IPS-11a (cell line): ENCODE measurements around the gene FBXO17.
"Not testable (repeated sequence)": the region's sequence is repeated elsewhere in the genome, so short reads cannot be mapped to it uniquely, and the experiment has no call there.

ENCODE experiments used
- H3K4me3 ChIP-seq: one replicate; pipeline ENCODE4 v1.5.1; 2013; ENCODE audit warnings: low read depth, low read length, control low read depth

The FBXO17 gene, protein sequence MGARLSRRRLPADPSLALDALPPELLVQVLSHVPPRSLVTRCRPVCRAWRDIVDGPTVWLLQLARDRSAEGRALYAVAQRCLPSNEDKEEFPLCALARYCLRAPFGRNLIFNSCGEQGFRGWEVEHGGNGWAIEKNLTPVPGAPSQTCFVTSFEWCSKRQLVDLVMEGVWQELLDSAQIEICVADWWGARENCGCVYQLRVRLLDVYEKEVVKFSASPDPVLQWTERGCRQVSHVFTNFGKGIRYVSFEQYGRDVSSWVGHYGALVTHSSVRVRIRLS

DNA sequence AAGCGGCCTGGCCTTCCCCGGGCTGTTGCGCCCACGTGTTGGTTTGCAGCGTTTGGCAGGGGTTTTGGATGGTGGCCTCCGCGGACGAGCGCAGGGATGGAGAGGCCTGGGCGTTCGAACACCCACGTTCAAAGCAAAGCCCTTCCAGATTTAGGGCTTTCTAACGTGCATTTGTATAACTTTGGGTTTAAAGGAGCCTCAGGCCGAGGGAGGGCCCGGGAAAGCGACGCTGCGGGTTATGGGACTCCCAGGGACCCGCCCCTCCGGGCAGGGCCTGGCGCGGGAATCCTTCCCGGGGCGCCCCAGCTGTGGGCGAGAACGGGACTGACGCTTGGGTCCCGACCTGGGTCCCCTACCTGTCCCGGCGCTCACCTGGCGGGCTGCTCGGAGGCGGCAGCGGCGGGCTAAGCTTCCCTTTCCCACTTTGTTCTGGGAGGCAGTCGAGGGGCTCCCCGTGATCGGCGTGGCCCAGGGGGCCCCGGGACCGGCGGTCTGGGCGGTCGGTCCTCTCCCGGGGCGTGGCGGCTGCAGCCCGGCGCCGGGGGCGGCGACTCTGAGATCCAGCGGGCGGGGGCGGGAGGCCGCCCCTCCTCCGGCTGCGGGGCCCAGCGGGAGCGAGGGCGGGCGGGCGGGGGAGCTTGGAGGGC is at the start of gene FBXO17:
Gene FBXO17 (minus strand): TSS at position 529 of the 647 bp plus-strand sequence. CDS start 25,423 bp downstream, outside the sequence.
- H3K4me3 ChIP-seq, result peak within 1 kb of the TSS; percentile 78

DNA sequence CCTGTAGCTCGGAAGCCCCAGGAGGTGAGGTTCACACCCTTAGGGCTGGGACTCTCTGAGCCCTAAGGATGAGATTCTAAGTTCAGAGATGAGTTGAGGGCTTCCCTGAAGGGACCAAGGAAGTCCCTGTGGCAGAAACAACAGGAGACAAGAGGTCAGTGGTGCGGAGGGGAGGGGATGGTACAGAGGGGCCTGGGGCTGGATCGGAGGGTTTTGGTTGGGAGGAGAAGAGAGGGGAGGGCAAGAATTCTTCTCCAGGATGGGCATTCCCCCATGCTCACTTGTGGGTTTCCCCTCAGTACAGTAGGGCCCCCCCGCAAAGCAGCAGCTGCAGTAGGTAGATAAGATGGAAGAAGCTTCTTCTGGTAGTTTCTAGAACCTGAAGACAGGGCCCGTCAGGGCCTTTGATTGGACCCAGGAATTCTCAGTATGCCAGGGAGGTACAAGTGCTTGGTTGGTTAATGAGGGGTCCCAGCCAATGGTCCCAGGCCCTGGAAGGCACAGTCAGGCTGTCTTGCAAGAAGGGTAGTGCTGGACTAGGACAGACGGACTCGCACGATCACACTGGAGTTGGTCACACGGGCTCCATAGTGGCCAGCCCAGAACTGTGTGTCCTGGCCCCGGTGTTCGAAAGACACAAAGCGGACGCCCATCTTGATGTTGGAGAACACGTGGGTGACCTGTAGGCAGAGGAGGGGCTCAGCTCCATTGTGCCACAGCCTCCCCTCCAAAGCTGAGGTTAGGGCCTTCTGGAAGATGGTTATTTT is 49.5 kb upstream of the FBXO17 start:
- no peak overlapping the region for H3K4me3 ChIP-seq

DNA sequence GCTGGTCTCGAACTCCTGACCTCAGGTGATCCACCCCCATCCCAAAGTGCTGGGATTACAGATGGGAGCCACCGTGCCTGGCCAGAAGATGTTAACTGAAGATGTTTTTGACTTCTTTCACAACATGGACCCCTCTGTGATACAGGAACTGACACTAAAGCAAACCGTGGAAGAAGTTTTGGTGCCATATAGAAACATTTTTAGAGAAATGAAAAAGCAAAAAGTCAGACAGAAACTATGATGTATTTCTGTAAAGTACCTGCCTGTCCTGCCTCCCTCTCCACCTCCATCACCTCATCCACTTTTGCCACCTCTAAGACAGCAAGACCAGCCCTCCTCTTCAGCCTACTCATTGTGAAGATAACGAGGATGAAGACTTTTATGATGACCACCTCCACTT is 45.5 kb upstream of the FBXO17 start:
- no peak overlapping the region for H3K4me3 ChIP-seq

DNA sequence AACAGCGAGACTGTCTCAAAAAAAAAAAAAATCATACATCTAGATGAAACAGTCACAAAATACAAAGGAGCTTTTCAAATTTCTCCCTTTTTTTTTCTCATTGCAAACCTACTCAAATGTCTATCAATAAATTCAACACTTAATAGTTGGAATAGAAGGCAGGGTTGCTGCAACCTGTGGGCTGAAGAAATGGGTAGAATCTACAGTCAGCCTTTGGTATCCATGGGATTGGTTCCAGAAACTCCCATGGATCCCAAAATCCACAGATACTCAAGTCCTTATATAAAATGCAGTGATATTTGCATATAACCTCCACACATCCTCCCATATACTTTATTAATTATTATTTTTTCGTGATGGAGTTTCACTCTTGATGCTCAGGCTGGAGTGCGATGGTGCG is 42.1 kb upstream of the FBXO17 start:
- no peak overlapping the region for H3K4me3 ChIP-seq

DNA sequence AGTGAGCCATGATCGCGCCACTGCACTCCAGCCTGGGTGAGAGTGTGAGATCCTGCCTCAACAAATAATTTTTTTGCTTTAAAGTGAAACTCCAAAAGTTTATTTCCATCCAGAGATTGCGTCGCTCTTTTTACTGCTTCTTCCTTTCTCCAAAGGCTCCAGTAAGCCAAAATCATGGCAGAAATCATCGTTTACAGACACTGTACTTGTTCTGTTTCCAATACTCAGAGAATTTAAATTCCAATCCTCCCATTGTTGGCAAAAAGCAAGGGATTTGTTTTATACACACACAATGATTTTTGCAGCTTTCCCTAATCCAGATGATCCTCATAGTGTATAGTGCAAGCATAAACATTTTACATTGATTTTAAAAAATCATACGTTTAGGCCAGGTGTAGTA is 41.5 kb upstream of the FBXO17 start:
- no peak overlapping the region for H3K4me3 ChIP-seq

DNA sequence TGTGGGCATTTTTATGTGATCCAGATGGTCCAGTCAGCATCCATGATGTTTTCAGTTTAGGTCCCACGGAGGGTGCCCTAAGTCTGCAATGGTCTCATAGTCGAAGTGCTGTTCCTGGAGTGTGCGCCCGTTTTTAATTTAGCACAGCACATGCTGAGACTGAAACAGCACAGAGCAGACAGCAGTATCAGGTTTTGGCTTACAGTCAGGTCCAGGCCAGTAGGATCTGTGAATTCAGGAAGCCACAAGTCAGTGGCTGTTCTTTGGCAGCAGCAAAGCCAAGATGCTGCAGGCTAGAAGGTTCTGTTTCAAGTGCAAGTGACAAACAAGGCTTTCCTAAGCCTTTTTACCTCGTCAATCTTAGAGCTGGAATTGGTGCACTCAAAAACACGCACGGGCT is 38.5 kb upstream of the FBXO17 start:
- H3K4me3 ChIP-seq, result no peak overlapping the region

DNA sequence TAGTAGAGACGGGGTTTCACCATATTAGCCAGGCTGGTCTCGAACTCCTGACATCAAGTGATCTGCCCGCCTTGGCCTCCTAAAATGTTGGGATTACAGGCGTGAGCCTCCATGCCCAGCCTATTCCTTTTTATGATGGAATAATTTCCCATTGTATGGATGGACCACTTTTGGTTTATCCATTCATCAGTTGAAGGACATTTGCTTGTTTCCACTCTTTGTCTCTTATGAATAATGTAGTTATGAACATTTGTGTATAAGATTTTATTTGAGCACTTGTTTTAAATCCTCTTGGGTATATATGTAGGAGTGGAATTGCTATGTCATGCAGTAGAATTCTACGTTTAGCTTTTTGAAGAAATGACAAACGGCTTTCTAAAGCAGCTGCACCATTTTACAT is 33.5 kb upstream of the FBXO17 start:
- no peak overlapping the region for H3K4me3 ChIP-seq

DNA sequence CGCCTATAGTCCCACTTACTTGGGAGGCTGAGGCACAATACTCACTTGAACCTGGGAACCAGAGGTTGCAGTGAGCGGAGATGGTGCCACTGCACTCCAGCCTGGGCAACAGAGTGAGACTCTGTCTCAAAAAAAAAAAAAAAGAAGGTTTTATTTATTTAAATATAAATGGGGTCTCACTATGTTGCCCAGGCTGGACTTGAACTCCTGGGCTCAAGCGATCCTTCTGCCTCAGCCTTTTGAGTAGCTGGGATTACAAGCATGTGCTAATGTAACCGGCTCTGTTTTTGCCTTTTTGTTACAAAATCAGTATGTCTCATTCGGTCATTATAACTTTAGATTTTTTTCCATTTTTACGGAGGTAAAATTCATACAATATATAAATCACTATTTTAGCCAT is 32.6 kb upstream of the FBXO17 start:
- no peak overlapping the region for H3K4me3 ChIP-seq

DNA sequence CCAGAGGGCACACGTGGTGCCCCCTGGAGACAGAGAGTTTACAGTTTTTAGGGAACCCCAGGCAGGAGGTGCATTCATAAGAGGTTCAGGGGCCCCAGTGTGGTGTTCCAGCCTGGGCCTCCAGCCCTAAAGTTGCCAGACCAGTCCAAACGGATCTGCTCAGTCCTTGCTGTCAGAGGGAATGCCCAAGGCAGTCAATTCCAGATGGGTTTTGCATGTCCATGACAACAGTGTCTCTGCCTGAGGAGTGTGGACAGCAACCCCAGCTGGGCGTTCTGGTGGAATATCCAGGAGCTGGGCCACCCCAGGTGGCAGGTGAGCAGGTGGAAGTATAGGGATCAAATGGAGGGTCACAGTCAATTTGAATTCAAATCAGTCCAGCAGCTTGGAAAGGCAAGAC is 31.6 kb upstream of the FBXO17 start:
- H3K4me3 ChIP-seq, result no peak overlapping the region

DNA sequence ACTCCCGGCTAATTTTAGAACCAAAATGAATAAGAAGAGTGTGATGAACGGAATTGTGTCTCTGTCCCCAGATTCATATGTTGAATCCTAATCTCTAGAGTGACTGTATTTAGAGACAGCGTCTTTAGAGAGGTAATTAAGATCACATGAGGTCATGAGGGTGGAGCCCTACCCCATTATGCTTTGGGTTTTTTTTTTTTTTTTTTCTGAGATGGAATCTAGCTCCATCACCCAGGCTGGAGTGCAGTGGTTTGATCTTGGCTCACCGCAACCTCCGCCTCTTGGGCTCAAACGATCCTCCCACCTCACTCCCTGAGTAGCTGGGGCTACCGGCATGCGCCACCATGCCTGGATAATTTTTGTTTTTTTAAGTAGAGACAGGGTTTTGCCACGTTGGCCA is 28.9 kb upstream of the FBXO17 start:
- H3K4me3 ChIP-seq, result no peak overlapping the region

DNA sequence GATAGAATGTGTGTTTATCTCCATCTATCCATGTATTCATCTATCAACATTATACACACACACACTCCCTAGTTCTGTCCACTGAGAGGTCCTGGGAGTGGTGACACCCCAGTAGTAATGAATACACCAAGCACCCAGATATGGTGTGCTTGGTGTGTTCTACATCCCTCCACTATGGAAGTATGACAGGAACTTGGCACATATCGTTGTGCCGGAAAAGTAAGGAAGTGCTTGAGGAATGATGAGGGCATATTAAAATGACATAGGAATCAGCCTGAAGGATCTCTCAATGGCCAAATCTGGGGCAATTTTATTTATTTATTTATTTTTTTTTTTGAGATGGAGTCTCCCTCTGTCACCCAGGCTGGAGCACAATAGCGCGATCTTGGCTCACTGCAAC is 28.3 kb upstream of the FBXO17 start:
- no peak overlapping the region for H3K4me3 ChIP-seq

DNA sequence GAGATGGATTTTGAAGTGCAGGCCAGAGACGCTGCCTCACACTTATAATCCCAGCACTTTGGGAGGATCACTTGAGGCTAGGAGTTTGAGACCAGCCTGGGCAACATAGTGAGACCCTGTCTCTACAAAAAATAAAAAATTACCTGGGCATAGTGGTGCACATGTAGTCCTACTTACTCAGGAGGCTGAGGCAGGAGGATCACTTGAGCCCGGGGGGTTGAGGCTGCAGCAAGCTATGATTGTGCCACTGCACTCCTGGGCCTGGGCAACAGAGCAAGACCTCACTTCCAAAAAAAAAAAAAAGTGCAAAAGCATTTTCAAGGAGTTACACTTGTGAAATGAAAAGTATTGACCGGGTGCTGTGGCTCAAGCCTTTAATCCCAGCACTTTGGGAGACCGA is 27.6 kb upstream of the FBXO17 start:
- H3K4me3 ChIP-seq, result no peak overlapping the region

DNA sequence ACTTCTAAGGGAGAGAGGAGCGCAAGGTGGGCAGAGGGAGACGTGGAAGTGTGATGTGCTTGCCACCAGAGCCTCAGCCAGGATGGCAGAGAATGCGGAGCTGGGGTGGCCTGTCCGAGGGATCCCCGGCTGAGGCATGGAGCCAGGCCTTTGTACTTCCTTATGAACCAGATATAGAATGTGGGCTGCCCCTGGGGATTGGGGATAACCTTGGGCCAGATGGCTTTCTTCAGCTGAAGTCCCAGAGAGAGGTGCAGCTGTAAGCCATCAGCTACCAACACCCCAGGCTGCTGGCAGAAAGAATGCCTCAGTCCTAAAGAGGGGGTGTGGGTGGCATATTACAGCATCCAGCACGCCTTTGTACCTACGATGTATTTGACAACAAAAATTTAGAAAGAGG is 25.5 kb upstream of the FBXO17 start:
- no peak overlapping the region for H3K4me3 ChIP-seq

DNA sequence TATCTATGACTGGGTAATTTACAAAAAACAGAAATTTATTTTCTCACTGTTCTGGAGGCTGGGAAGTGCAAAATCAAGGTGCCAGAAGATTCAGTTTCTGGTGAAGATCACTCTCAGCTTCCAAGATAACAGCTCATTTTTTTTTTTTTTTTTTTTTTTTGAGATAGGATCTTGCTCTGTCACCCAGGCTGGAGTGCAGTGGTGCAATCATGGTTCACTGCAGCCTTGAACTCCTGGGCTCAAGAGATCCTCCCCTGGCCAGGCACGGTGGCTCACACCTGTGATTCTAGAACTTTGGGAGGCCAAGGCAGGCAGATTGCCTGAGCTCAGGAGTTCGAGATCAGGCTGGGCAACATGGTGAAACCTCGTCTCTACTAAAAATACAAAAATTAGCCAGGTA is 22.0 kb upstream of the FBXO17 start:
- H3K4me3 ChIP-seq, result not testable (repeated sequence)

DNA sequence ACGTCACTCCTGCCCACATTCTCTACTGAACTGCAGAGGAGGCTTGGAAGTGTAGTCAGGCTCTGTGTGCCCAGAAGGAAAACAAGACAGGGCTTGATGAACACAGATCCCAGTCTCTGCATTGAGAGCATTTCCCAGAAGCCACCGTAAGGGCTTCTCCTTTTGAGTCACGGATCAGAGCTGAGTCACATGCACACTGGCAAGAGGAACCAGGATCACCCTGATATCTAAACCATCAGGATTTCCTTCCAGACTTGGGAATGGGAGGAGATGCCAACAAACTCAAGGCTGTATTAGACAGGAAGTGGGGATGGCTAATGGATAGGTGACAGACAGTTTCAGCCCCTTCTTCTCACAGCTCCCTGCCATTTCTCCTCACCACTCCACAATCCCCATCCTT is 17.7 kb upstream of the FBXO17 start:
- H3K4me3 ChIP-seq, result no peak overlapping the region

DNA sequence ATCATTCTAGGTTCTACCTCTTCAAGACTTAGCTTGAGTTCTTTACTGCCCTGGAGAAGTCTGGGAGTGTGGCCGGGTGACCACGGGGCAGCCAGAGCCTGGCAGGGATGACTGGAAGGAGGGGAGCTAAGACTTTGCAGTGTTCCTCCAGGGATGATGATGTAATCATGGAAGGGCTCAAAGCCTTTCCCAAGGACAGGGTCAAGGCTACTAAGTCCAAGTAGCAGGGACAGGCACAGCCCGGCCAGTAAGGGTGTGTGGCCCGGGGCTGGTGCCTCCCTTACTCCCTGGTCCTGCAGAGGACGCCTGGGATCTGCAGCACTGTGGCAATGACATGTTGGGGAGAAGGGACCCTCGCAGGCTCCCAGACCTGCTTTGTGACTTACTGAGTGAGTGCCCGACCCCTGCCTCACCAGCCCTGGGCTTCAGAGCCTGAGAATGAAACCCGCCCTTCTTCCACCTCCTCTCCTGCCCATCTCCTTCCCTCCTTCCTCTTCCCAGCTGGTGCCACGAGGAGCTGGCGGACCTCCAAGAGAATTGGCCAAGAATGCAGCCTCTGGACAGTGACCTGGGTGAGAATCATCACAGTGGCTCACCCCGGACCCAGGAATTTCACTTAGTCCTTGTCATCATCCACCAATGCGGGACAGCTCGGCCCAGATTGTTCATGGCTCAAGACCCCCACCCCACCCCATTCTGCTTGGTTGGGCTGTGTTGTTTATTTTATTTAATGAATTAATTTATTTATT is 15.6 kb upstream of the FBXO17 start:
- H3K4me3 ChIP-seq, result no peak overlapping the region

DNA sequence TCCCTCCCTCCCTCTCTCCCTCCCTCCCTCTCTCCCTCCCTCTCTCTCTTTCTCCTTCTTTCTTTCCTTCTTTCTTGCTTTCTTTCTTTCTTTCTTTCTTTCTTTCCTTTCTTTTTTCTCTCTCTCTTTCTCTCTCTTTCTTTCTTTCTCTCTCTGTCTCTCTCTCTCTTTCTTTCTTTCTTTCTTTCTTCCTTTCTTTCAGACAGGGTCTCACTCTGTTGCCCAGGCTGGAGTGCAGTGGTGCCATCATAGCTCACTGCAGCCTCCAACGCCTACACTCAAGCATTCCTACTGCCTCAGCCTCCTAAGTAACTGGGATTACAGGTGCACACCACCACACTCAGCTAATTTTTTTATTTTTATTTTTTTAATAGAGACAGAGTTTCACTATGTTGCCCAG is 14.1 kb upstream of the FBXO17 start:
- not testable (repeated sequence) for H3K4me3 ChIP-seq

DNA sequence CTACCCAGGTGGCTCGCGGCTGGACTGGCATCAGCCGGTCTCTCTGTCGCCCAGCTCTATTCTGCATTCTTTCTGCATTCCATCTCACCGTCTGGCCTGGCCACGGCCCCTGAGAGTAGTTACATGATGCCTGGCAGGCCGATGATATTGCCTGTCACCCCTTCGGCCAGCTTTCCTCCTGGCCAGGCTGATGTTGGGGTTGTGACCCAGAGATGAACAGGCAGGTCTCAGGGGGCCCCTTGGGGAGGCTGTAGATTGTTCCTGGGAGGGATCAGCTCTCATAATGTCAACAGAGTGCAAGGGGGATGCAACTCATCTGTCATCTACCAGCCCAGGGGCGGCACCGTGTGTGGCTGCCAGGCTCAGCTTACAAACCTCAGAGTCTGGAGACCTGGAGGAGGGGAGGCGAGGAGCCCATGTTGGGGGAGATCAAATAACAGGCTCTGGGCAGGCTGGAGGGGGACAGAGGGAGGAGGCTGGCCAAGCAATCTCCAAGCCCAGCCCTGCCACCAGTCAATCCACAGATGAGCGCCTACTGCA is 13.6 kb upstream of the FBXO17 start:
- H3K4me3 ChIP-seq, result no peak overlapping the region

DNA sequence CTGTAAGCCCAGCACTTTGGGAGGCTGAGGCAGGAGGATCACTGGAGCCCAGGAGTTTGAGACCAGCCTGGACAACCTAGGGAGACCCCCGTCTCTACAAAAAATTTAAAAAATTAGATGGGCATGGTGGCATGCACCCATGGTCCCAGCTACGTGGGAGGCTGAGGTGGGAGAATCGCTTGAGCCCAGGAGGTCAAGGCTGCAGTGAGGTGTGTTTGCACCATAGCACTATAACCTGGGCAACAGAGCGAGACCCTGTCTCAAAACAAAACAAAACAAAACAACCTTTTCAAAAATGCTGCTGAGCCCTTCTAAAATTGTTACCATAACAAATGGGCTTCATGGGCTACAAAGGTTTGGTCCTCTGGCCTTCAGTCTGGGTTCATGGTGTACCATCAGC is 13.1 kb upstream of the FBXO17 start:
- not testable (repeated sequence) for H3K4me3 ChIP-seq

DNA sequence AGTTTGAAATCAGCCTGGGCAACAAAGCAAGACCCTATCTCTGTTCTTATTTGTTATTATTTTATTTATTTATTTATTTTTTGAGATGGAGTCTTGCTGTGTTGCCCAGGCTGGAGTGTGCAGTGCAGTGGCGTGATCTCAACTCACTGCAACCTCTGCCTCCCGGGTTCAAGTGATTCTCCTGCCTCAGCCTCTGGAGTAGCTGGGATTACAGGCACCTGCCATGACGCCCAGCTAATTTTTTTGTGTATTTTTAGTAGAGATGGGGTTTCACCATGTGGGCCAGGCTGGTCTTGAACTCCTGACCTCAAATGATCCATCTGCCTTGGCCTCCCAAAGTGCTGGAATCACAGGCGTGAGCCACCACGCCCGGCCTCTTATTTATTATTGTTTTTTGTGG is 12.2 kb upstream of the FBXO17 start:
- not testable (repeated sequence) for H3K4me3 ChIP-seq

DNA sequence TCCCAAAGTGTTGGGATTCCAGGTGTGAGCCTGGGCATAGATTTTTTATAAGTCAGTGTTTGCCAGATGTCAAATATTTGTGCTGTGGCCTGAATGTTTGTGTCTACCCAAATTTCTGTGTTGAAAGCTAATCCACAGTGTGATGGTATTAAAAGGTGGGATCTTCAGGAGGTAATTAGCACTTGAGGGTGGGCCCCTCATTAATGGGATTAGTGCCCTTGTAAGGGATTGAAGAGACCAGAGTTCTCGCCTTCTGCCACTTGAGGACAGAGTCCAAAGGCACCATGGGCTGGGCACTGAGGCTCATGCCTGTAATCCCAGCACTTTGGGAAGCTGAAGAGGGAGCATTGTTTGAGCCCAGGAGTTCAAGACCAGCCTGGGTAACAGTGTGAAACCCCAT is 9.7 kb upstream of the FBXO17 start:
- no peak overlapping the region for H3K4me3 ChIP-seq
